WTC11 (cell line): ENCODE measurements around the gene INKA2.

Source experiments
- CBFB ChIP-seq: sonication (generic); formaldehyde crosslinking; IDR thresholded peaks from 2 replicates; pipeline ENCODE4 v1.8.1; 2022; ENCODE audit warnings: mild to moderate bottlenecking, low read depth, missing genetic modification reagents
- CREM ChIP-seq: sonication (generic); formaldehyde crosslinking; IDR thresholded peaks from 2 replicates; pipeline ENCODE4 v1.8.1; 2022; ENCODE audit warnings: mild to moderate bottlenecking, missing genetic modification reagents, moderate library complexity
- E2F4 ChIP-seq: sonication (generic); formaldehyde crosslinking; IDR thresholded peaks from 2 replicates; pipeline ENCODE4 v1.8.1; 2022; ENCODE audit warnings: low read depth, mild to moderate bottlenecking, moderate library complexity, missing genetic modification reagents, borderline replicate concordance
- GABPB1 ChIP-seq: sonication (generic); formaldehyde crosslinking; IDR thresholded peaks from 2 replicates; pipeline ENCODE4 v1.8.1; 2023; ENCODE audit warnings: mild to moderate bottlenecking, missing genetic modification reagents
- TF ChIP-seq, protein P1 (sequence below): sonication (generic); formaldehyde crosslinking; IDR thresholded peaks from 2 replicates; pipeline ENCODE4 v1.8.1; 2023; ENCODE audit warnings: mild to moderate bottlenecking, missing genetic modification reagents, borderline replicate concordance
- TF ChIP-seq, protein P2 (sequence below): fragments of 200-600 bp; IDR thresholded peaks from 2 replicates; pipeline ENCODE4 v1.8.0; 2022; ENCODE audit warnings: antibody characterized with exemption
- TF ChIP-seq, protein P3 (sequence below): sonication (generic); formaldehyde crosslinking; IDR thresholded peaks from 2 replicates; pipeline ENCODE4 v1.8.0; 2023; ENCODE audit warnings: missing genetic modification reagents, mild to moderate bottlenecking, borderline replicate concordance

DNA sequence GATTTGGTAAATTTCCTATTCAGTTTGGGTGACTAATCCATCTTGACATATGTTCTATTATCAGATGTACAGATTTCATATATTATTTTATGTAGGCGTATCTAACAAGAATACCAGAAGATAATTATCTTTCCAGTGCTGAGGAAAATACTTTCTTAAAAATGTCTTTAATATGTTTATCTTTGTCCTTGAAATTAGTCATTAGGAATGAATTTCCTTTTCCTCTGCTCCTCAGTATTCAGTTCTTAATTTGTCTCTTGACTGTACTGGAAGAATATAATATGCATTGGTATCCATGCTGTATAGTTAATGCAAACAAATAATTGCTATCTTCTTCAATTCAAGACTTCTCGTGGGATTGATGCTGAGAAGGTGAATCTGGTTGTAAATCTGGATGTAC is 23.1 kb upstream of the INKA2 start:
- TF ChIP-seq, protein P1, sequence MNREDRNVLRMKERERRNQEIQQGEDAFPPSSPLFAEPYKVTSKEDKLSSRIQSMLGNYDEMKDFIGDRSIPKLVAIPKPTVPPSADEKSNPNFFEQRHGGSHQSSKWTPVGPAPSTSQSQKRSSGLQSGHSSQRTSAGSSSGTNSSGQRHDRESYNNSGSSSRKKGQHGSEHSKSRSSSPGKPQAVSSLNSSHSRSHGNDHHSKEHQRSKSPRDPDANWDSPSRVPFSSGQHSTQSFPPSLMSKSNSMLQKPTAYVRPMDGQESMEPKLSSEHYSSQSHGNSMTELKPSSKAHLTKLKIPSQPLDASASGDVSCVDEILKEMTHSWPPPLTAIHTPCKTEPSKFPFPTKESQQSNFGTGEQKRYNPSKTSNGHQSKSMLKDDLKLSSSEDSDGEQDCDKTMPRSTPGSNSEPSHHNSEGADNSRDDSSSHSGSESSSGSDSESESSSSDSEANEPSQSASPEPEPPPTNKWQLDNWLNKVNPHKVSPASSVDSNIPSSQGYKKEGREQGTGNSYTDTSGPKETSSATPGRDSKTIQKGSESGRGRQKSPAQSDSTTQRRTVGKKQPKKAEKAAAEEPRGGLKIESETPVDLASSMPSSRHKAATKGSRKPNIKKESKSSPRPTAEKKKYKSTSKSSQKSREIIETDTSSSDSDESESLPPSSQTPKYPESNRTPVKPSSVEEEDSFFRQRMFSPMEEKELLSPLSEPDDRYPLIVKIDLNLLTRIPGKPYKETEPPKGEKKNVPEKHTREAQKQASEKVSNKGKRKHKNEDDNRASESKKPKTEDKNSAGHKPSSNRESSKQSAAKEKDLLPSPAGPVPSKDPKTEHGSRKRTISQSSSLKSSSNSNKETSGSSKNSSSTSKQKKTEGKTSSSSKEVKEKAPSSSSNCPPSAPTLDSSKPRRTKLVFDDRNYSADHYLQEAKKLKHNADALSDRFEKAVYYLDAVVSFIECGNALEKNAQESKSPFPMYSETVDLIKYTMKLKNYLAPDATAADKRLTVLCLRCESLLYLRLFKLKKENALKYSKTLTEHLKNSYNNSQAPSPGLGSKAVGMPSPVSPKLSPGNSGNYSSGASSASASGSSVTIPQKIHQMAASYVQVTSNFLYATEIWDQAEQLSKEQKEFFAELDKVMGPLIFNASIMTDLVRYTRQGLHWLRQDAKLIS (CRISPR knock-in tag), result no peak
- TF ChIP-seq CREM (CRISPR knock-in tag) (no peak), E2F4 (no peak), GABPB1 (no peak), CBFB (CRISPR knock-in tag) (no peak)
- TF ChIP-seq, protein P2, sequence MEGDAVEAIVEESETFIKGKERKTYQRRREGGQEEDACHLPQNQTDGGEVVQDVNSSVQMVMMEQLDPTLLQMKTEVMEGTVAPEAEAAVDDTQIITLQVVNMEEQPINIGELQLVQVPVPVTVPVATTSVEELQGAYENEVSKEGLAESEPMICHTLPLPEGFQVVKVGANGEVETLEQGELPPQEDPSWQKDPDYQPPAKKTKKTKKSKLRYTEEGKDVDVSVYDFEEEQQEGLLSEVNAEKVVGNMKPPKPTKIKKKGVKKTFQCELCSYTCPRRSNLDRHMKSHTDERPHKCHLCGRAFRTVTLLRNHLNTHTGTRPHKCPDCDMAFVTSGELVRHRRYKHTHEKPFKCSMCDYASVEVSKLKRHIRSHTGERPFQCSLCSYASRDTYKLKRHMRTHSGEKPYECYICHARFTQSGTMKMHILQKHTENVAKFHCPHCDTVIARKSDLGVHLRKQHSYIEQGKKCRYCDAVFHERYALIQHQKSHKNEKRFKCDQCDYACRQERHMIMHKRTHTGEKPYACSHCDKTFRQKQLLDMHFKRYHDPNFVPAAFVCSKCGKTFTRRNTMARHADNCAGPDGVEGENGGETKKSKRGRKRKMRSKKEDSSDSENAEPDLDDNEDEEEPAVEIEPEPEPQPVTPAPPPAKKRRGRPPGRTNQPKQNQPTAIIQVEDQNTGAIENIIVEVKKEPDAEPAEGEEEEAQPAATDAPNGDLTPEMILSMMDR, result no peak
- TF ChIP-seq, protein P3, sequence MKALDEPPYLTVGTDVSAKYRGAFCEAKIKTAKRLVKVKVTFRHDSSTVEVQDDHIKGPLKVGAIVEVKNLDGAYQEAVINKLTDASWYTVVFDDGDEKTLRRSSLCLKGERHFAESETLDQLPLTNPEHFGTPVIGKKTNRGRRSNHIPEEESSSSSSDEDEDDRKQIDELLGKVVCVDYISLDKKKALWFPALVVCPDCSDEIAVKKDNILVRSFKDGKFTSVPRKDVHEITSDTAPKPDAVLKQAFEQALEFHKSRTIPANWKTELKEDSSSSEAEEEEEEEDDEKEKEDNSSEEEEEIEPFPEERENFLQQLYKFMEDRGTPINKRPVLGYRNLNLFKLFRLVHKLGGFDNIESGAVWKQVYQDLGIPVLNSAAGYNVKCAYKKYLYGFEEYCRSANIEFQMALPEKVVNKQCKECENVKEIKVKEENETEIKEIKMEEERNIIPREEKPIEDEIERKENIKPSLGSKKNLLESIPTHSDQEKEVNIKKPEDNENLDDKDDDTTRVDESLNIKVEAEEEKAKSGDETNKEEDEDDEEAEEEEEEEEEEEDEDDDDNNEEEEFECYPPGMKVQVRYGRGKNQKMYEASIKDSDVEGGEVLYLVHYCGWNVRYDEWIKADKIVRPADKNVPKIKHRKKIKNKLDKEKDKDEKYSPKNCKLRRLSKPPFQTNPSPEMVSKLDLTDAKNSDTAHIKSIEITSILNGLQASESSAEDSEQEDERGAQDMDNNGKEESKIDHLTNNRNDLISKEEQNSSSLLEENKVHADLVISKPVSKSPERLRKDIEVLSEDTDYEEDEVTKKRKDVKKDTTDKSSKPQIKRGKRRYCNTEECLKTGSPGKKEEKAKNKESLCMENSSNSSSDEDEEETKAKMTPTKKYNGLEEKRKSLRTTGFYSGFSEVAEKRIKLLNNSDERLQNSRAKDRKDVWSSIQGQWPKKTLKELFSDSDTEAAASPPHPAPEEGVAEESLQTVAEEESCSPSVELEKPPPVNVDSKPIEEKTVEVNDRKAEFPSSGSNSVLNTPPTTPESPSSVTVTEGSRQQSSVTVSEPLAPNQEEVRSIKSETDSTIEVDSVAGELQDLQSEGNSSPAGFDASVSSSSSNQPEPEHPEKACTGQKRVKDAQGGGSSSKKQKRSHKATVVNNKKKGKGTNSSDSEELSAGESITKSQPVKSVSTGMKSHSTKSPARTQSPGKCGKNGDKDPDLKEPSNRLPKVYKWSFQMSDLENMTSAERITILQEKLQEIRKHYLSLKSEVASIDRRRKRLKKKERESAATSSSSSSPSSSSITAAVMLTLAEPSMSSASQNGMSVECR (CRISPR knock-in tag), result no peak
